Vagina (tissue), 2 donors: Measurements from ENCODE around the gene LRRFIP2.

ENCODE experiments used
- CTCF ChIP-seq, 3 experiments: fragments of 450-650 bp in 2 of 3; fragments of 200-600 bp in 1 of 3; sonication (generic) in 1 of 3; IDR thresholded peaks; one replicate each; pipeline ENCODE4 v1.5.1; 2017 to 2019; ENCODE audit warnings: antibody characterized with exemption in 3 of 3, mild to moderate bottlenecking in 2 of 3, moderate library complexity in 2 of 3
- POLR2A ChIP-seq, 2 donors: fragments of 450-650 bp; IDR thresholded peaks; one replicate each; pipeline ENCODE4 v1.6.1; 2017; ENCODE audit warnings: antibody characterized with exemption in 2 of 2, mild to moderate bottlenecking in 2 of 2, moderate library complexity in 2 of 2

DNA sequence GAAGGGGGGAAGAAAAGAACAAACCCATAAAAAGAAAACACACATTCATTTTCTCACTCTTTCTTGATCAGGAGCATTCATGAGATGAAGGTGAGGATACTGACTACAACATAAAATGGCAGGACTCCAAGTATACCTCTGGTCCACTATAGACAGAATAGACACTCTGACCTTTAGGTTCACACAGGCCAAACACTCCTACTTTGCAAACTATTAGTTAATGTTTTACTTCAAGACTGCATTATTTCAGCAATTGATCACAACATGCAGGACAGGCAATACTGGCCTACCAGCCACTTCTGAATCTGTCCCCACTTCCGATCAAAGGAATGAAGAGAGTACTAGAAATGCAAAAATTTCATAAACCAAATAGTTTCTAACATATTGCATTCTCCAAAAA, 47.0 kb downstream of the LRRFIP2 start:
- TF ChIP-seq POLR2A (IDR thresholded peaks at IDR 0.05) (no peak), CTCF (IDR thresholded peaks at IDR 0.05) (no peak)
